Caki2 (cell line): ENCODE measurements around the gene LBHD1. TPM values are rescaled to one million over a fixed set of nuclear protein-coding genes. Genes with fewer than 3 reads are reported as not detected.
"Not testable (repeated sequence)": the region's sequence is repeated elsewhere in the genome, so short reads cannot be mapped to it uniquely, and the experiment has no call there.

Experiments
- DNase-seq: peaks from one replicate; pipeline ENCODE4 v3.0.0-alpha.2; 2015; ENCODE audit warnings: low read depth
- in situ Hi-C: cut with HindIII; loops from 2 replicates; pipeline ENCODE4 v1.10.0; 2016; ENCODE audit warnings: low sequenced_read_pairs, low pct_unique_long_range_greater_than_20kb, mixed read lengths
- total RNA-seq: library from RNA; depleted of rRNA; stranded (reverse); fragments of >200 nt; shearing (Covaris generic); gene quantifications from 2 replicates; pipeline ENCODE4 v1.2.3, GENCODE V29; 2014; ENCODE audit warnings: low replicate concordance

Gene LBHD1
- total RNA-seq, 1 experiment from 2014 or later: 3.2 TPM

- in situ Hi-C loops, DNase-seq: not testable (repeated sequence)
Observed at GRCh38 chr11:62703921-62704320, 31.9 kb upstream of the LBHD1 start.

- DNase-seq: no peak
- in situ Hi-C loops: no loop called here
Observed at GRCh38 chr11:62702246-62702645, 30.2 kb upstream of the LBHD1 start.

- no peak for DNase-seq
- in situ Hi-C loops: no loop called here
Observed at GRCh38 chr11:62694455-62695167, 22.5 kb upstream of the LBHD1 start.

GRCh38 chr11:62693624-62694023 is 21.6 kb upstream of the LBHD1 start:
- in situ Hi-C loops, DNase-seq: not testable (repeated sequence)

DNA sequence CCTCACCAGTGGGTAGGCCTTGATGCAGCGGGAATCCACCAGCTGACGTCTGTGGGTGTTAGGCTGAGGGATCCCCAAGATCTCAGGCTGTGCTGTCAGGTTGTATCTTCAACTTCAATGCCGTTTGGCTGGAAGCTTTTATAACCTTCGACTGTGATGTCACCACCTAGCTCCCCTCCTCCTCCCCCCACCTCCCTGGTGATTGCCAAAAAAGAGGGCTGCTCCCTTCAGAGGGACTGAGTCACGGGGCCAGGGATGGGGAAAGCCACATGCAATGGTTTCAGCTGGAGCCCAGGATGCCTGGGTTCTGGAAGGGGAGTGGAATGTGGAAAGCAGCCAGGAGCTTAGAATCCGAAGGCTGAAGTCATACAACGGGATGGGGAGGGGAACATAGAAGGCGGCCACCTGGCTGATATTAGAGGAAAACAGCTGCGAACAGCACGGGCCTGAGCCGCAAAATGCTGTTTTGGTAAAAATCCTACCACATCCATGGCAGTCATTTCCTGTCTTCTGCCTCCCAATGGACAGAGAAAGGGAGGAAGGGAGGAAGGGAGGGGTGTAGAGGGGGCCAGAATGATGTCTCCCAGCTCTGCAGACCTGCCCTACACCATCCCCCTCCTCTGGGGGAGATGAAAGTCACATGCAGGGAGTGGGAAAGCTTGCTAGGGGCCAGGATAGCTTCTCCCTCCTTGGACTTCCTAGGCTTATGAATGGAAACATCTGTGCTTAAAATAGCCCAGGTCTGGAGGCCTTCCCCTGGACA is 17.5 kb upstream of the LBHD1 start, which contains the start of gene LRRN4CL:
Gene LRRN4CL (minus strand): TSS at position 110 of the 763 bp plus-strand sequence. CDS start 1,022 bp downstream, outside the sequence.
- DNase-seq: no peak
- in situ Hi-C loops: no loop called here

- DNase-seq: no peak
- in situ Hi-C loops: no loop called here
Observed at GRCh38 chr11:62688491-62688890, 16.4 kb upstream of the LBHD1 start.

DNA sequence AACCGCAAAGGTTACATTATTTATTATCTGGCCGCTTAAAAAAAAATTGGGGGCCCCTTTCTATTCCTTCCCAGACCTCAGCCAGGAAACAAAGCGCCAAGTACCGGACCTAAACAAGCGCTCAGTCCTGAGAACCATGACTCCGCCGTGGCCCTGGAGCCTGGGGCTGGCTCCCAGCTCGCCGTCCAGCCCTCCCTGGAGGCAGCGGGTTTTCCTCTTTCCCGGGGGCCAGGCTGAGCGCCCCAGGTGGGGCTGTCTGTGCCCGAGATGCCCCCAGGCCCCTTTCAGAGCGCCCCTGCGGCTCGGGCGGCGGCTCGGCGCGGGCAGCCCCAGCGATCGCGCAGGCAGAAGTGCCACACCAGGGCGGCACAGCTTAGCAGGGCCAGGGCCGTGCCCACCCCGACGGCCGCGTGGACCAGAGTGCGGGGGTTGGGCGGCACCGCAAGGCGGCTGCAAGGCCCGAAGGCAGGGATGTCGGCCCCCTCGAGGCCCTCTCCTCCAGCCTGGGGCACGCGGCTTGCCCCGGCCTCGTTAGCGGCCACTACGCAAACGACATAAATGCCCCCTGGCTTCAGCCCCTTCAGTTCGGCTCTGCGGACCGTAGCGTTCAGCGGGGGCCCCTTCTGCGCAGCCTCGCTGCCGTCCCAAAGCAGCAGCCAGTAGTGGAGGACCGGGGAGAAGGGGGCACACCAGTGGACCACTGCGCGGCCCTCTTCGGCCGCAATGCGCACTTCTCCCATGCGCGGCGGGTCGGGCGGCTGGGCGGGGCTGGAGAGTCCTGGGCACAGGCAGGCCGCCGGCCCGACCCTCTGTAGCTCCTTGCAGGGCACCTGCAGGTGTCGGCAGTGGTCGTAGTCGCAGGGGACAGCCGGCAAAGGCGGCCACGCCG is 15.7 kb upstream of the LBHD1 start:
- in situ Hi-C loops: no loop called here
- DNase-seq: no peak

DNA sequence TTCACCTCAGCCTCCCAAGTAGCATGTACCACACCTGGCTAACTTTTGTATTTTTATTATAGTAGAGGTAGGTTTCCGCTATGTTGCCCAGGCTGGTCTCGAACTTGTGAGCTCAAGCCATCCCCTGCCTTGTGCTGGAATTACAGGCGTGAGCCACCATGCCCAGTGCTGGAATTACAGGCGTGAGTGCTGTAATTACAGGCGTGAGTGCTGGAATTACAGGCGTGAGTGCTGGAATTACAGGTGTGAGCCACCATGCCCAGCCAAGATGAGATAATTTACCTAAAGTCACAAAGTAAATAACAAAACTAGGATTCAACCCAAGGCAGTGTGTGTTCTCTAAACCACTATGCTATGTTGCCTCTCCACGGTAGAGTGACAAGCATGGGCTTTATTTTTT is 10.5 kb upstream of the LBHD1 start:
- in situ Hi-C loops: no loop called here
- DNase-seq: no peak

GRCh38 chr11:62680825-62681240 is 8.8 kb upstream of the LBHD1 start:
- peak; percentile 60 for DNase-seq
- in situ Hi-C loops: no loop called here

DNA sequence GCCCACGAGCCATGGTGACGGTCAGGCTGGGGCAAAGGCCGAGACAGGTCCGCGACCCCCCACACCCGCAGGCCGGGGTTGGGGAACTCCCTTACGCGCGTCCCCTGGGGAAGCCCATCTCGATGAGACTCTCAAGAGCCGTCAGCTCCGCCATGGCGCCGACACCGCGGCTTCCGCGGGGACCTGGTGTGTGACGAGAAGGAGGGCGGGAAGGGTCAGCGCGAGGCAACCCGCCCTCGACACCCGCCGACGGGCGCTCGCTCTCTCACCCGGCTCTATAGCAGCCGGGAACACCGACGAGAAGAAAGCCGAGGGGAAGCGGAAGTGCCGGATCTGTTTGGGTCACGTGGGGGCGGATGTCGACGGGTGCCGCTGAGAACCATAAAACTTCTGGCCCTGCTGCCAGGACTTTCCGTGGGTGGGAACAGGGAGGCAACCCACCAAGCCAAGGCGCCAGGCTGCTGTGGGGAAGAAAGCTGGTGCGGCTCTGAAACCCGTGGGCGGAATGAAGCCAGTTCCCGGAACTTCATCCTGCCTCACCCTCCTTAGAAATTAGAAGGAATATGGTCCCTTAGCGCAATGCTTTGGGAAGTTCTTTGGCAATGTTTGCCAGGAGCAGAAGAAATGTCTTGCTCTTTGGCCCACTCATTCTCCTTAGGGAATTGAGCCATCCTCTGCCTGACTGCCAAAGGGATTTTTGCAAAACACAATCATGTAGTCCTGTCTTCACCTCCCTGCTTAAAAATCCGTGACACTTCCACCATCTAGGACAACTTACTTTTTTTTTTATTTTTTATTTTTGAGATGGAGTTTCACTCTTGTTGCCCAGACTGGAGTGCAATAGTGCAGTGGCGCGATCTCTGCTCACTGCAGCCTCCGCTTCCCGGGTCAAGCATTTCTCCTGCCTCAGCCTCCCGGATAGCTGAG is 7.0 kb upstream of the LBHD1 start, which contains the start of gene UBXN1:
Gene UBXN1 (minus strand): TSS at position 304 of the 927 bp plus-strand sequence. CDS start 150 bp downstream, at position 154.
- DNase-seq: peak; percentile 74
- in situ Hi-C loops: no loop called here

- in situ Hi-C loops: no loop called here
Observed at GRCh38 chr11:62678433-62678769, 6.3 kb upstream of the LBHD1 start.

GRCh38 chr11:62677714-62678113 is 5.6 kb upstream of the LBHD1 start:
- in situ Hi-C loops: no loop called here
- DNase-seq: no peak

More at GRCh38 chr11:62678433-62678769, 6.3 kb upstream of the LBHD1 start:
- no peak for DNase-seq

- in situ Hi-C loops: no loop called here
- DNase-seq: peak; percentile 28
Observed at GRCh38 chr11:62677156-62677555, 5.1 kb upstream of the LBHD1 start.

DNA sequence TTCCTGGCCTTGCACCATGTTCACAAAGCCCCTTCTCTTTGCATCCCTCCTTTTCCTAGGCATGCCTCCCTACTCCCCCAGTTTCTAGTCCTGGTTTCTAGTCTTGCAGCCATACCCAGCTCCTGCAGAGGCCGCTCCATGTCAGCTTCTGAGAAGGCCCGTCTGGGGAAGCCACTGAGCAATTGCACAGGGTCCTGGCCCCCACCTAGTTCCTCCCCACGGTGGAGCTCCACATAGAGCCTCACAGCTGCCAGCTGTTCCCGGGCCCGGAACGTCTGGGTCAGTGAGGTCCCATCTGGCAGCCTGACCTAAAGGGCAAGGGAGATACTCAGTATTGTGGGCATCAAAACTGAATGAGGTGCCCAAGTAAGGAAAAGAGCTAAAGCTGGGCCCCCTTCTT is 4.6 kb upstream of the LBHD1 start:
- in situ Hi-C loops: no loop called here
- DNase-seq: no peak

DNA sequence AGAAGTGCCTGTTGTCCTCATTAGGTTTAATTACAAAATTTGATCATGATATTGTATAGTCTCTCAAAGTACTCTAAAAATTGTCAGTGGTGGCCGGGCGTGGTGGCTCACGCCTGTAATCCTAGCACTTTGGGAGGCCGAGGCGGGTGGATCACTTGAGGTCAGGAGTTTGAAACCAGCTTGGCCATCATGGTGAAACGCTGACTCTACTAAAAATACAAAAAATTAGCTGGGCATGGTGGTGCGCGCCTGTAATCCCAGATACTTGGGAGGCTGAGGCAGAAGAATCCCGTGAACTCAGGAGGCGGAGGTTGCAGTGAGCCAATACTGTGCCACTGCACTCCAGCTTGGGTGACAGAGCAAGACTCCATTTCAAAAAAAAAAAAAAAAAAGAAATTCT is 3.3 kb upstream of the LBHD1 start:
- in situ Hi-C loops, DNase-seq: not testable (repeated sequence)

DNA sequence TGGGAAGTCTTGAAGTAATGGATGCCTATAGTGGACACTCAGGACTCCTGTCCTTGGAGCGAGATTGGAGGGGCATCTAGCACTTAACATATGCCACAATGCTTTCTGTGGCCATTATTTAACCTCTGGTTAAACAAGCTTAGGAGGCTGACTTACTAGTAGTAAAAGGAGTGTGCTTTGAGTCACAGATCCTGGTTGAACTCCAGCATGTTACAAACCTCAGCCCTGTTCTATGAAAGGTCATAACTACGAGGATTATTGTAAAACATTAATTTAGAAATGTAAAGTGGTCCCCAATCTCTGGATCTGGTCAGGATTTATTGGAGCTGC is 1.1 kb upstream of the LBHD1 start:
- in situ Hi-C loops: no loop called here
- DNase-seq: no peak

DNA sequence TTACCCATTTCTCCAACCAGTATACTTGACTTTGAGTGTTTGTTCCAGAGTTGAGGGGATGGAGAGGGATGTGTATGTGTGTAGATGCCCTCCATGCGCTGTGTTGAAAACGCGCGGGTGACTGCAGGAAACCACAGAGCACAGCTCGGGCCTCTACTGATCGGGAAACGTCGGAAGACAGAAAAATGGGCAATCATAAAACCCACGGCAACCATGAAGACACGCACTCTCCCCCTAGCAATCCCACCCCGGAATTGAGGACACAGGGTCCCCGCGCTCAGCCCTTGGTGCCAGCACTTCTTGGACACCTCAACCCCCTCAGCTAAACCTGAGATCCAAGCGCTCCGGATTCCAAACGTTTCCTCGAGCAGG is 845 bp downstream of the LBHD1 start:
- in situ Hi-C loops: no loop called here
- no peak for DNase-seq
